Stimulated activated CD4-positive, alpha-beta T cell treated with anti-CD3 and anti-CD28 coated beads, Interleukin-15, amount 100 ng/mL, for 48 hours (primary cell): ENCODE data around the gene ARHGAP12.
A peak's percentile ranks its signal among the peaks of the same experiment; 100 is the strongest.
"Not testable (repeated sequence)": the region's sequence is repeated elsewhere in the genome, so short reads cannot be mapped to it uniquely, and the experiment has no call there.

Experiments
- DNase-seq, 2 donors: peaks; one replicate each; pipeline ENCODE4 v3.0.0-alpha.2; 2020; ENCODE audit warnings: low read depth in 2 of 2

Gene ARHGAP12, protein sequence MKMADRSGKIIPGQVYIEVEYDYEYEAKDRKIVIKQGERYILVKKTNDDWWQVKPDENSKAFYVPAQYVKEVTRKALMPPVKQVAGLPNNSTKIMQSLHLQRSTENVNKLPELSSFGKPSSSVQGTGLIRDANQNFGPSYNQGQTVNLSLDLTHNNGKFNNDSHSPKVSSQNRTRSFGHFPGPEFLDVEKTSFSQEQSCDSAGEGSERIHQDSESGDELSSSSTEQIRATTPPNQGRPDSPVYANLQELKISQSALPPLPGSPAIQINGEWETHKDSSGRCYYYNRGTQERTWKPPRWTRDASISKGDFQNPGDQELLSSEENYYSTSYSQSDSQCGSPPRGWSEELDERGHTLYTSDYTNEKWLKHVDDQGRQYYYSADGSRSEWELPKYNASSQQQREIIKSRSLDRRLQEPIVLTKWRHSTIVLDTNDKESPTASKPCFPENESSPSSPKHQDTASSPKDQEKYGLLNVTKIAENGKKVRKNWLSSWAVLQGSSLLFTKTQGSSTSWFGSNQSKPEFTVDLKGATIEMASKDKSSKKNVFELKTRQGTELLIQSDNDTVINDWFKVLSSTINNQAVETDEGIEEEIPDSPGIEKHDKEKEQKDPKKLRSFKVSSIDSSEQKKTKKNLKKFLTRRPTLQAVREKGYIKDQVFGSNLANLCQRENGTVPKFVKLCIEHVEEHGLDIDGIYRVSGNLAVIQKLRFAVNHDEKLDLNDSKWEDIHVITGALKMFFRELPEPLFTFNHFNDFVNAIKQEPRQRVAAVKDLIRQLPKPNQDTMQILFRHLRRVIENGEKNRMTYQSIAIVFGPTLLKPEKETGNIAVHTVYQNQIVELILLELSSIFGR

DNA sequence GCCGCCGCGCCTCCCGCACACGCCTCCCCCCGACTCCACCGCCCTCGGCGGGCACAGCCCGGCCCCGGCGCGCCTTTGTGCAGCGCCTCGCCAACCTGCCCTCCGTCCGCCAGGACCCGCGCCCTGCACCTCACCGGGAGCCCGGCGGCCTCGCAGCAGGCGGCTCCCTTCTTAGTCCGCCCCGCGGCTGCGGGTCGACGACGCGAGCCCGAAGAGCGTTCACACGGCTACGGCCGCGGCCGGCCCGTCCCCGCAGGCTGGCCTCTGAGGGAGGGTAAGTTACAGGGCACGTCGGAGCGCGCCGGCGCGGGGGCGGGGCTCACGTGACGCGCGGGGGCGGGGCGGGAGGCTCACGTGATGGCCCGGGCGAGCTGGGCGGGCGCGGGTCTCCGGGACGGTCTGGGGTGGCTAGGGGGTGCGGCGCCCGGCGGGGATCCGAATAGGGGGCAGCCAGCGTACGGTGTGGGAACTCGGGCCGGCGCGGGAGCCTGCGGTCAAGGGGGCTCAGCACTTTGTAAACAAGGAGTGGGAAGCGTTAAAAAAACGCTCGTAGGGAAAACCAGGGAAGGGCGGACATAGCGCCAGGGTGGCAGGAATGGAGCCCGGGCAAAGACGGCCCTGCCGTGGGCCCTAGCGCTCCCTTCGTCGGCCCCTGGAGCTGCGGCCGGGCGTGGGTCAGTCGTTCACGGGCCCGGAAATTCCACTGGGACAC lies at the start of gene ARHGAP12:
Gene ARHGAP12, minus strand, starts transcription at position 283 of the 712 bp plus-strand sequence. CDS start 19,976 bp downstream, outside the sequence.
- peak; percentile 55 to 73 for DNase-seq

DNA sequence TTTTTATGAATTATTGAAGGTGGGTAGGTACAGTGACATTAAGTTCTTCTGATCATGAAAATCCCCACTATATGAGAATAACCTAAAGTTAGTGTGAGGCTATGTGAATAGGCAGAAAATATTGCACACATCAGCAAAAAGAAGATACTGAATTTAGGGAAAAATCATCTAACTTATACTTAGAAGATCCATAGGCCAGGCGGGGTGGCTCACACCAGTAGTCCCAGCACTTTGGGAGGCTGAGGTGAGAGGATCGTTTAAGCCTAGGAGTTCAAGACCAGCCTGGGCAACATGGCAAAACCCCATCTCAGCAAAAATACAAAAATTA lies 49.5 kb upstream of the ARHGAP12 start:
- DNase-seq: no peak

DNA sequence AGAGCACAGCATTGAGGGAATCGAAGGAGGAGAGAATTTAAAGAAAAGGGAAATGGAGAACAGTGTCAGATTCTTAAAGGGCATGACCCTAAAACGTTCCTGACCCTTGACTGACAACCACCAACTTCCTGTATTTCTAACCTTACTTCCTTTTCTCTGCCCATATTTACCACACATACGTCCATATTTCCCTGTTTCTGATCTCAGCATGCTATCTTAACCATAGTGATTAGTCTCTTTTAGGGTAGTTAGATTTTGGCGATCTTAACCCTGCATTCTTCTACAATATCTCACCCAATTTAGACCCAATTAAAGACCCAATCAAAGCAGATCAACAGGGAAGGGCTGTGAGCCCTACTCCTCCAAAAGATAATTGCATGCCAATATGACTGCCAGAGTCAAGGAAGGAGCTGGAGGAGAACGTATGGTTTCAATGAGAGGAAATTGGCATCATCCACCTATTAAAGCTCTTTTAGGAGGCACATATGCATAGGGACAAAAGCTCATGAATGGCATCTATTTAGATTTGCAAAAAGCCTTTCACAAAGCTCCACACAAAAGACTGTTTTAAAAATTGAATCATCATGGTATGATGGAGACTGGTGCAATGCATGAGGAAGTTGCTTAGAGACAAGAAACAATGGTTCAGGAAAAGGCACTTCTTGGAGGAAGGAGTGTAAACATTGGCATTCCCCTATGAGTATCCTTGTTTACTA lies 49.0 kb upstream of the ARHGAP12 start:
- DNase-seq: no peak

DNA sequence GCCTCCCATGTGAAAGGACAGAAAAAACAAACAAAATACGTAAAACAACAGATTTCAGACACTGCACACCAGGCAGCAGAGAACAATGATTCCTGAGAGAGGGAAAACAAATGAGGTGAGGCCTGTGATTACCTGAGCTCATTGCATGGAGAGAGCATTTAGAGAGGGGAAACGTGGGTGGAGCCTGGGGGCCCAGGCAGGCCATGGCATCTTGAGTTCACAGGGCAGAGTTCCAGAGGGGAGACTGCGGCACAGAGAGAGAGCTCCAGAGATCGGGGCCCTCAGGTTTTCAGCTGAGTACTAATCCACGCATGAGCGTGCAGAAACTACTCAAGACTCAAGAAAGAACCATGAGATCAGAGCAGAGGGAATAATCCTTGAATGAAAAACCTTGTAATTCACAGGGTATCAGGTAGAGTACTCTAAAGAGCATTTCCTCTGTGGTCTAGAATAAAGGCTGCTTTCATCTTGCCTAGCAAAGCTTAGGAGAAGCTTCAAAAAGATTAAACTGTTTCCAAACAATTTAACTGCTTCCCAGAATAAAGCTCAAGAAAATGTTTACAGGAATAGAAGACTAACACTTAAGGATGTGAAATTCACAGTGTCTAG lies 46.6 kb upstream of the ARHGAP12 start:
- DNase-seq: no peak

DNA sequence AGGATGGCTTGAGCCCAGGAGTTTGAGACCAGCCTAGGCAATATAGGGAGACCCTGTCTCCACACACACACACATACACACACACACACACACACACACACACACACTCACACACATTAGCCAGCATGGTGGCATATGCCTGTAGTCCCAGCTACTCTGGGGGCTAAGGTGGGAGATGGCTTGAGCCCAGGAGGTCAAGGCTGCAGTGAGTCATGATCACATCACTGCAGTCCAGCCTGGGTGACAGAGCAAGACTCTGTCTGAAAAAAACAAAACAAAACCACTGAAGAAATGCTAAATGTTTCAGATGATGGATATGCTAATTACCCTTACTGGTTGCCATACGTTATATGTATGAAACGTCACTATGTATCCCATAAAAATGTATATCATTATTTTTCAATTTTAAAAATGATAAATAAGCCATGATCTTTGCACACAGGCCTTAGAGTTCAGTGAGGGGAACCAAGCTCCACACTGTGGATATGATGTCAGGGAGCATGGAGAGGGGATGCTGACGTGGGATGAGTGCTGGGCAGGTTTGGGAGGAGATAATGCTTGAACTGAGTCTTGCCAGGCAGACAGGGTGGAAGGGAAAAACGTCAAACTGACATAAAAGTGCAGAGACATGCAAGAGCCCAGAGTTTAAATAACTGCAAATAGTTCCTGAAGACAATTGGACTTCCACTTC lies 45.9 kb upstream of the ARHGAP12 start:
- no peak for DNase-seq

DNA sequence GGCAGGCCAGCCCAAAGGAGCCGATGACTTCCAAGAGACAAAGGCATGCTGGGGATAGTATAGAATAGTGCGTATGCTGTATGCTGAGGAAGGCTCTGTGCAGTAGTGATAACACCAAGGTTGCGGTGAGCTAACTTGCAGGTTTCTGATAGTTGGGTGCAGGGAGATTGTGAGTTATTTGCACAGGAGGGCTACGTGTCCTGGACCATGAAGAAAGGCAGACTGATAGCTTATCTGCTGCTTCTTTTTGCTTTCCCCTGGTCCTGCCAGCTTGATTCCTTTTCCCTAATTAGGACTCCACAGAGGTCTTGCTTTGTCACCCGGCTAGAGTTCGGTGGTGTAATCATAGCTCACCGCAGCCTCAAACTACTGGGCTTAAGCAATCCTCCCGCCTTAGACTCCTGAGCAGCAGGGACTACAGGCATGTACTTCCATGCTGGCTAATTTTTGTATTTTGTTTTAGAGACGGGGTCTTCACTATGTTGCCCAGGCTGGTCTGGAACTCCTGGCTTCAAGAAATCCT lies 43.9 kb upstream of the ARHGAP12 start:
- no peak for DNase-seq

DNA sequence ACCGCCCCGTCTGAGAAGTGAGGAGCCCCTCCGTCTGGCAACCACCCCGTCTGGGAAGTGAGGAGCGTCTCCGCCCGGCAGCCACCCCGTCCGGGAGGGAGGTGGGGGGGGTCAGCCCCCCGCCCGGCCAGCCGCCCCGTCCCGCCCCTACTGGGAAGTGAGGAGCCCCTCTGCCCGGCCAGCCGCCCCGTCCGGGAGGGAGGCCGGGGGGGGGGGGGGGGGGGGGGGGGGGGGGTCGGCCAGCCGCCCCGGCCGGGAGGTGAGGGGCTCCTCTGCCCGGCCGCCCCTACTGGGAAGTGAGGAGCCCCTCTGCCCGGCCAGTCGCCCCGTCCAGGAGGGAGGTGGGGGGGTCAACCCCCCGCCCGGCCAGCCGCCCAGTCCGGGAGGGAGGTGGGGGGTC lies 41.2 kb upstream of the ARHGAP12 start:
- not testable (repeated sequence) for DNase-seq

DNA sequence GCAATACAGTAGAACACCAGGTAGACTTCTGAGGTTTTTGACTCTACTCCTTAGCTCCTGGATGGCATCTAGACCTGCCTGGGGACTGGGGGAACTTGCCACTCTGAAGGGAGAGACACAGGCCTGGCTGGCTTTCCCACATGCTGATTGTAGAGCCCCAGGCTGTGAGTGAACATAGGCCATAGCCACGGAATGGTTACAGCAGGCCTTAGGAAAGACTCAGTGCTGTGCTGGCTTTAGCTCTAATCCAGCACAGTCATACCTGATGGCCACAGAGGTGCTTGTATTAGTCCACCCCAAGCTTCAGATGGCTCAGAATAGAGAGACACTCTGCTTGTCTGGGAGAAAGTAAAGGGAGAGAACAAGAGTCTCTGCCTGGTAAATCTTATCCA lies 35.0 kb upstream of the ARHGAP12 start:
- DNase-seq: no peak

DNA sequence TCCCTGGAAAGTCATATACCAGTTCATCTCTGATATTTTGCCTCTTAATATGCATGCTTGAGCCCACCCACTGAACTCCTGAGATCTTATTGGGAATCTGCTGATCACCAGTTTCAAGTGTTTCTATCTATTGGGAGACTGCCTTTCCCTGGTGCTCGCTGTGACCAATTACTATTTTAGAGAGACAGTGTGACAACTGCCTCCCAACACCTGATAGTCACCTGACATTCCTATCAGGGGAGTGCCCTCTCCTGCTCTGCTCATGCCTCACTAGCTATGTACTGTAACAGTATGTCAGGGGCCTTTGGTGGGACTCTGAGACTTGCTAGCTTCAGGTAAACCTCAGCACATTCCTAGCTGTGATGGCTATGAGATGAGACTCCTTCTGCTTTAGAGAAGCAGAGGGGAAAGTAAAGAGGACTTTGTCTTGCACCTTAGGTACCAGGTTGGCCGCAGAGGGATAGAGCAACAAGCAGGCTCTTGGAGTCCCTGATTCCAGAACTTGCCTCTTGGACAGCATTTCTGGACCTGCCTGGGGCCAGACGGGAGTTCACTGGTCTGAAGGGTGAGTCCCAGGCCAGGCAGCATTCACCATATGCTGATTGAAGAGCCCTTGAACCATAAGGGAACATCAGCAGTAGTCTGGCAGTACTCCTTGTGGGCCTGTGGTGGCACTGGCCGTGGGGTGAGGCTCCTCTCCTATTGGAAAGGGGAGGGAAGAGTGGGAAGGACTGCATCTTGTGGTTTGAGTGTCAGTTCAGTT lies 34.4 kb upstream of the ARHGAP12 start:
- DNase-seq: no peak

DNA sequence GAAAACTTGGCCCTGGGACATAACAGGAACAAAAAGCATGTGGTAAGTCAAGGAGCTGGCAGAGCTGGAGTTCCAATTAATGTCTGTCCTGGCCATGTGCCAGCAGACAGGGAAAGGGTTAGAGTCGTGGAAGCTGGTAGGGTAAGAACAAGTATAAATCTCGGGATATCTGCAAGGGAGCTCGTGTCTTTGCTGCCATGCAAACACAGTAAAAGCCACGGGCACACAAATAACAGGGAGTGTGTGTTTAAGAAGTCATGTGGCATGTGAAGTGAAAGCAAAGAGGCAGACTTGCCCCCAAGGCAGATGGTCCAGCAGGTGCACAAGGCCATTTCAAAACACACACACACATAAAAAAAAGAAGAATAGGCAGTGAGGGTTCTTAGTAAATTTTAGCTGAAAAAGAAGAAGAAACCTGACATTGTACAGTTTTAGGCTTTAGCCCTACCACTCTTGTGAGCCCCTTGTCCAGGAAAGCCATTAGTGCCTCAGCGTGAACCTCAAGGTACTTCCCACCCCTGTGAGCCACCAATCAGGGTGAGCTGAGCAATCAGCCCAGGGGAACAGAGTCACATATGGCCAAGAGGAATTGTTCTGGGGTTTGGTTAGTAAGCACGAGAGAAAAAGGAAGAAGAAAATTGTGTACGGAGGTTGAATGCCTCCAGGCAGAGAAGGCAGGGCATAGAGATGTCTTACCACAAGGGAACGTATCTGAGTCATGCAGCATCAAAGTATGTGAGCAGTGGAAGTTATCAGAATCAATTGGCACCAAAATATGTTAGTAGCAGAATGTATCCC lies 32.8 kb upstream of the ARHGAP12 start:
- DNase-seq: no peak

DNA sequence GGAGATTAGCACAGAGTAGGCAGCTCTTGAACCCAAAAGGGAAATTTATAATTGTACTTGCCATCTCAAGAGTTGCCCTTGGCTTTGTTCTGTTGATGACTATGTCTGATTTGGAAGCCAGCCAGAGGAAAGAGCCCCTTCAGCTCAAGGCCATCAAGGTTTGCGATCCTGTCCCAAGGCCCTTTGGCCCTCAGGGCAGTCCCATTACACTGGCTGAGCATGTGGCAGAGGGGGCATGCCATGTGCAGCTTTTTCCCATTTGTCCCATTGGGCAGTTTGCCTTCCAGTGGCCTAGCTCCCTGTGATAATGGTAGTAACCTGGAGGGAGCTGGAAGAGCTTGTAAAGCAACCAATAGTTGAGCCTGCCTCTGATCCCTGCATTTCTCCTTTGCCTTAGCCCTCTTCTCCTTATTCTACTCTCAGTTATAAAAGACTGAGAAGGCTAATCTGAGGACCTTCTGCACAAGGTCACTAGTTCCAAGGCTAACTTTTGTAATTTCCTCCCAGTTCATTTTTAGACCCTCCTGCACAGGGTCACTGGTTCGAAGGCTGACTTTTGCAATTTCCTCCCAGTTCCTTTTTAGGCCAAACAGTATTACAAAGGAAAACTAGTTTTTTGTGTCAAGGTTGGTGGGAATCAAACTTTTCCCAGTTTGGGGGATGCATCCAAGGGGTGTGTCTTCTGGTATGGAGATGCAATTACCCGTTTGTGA lies 31.0 kb upstream of the ARHGAP12 start:
- no peak for DNase-seq

DNA sequence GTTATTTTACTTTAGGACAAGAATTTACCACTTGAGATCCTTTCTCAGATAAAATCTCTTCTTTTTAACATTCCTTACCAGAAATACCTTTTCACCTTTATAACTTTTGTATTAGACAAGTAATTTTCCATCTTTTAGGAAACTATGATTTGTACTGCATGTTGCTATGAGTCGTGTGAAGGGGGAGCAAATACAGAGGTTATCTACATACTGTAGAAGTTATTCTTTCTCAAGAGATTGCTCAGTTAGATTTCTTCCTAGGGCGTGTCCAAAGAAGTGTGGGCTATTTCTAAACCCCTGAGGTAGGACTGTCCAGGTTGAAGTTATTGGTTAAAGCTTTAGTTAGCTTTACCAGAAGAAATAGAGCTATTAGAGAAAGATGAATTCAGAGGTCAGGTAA lies 30.2 kb upstream of the ARHGAP12 start:
- no peak for DNase-seq

DNA sequence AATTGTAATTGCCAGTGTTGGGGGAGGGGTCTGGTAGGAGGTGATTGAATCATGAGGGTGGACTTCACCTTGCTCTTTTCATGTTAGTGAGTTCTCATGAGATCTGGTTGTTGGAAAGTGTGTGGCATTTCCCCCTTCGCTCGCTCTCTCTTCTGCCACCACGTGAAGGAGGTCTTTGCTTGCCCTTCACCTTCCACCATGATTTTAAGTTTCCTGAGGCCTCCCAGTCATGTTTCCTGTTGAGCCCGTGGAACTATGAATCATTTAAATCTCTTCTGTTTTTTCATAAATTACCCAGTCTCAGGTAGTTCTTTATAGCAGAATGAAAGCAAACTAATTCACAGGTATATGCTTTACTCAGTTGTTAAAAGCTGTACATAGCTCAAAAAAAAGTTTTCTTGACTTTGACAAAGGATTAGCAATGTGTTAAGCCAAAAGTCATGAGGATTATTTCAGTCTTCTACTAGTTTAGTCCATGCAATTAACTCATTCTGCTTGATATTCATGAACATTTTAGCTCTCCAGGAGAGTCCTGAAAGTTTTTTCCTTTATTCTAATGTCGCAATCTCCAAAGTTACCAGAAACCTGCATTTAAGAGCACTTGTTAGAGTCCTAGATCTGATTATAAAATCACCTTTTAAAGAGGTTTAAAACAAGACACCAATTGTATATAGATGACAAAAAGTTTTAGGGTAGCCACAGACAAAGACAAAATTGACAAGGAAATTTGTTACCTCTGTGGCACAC lies 27.7 kb upstream of the ARHGAP12 start:
- DNase-seq: no peak

DNA sequence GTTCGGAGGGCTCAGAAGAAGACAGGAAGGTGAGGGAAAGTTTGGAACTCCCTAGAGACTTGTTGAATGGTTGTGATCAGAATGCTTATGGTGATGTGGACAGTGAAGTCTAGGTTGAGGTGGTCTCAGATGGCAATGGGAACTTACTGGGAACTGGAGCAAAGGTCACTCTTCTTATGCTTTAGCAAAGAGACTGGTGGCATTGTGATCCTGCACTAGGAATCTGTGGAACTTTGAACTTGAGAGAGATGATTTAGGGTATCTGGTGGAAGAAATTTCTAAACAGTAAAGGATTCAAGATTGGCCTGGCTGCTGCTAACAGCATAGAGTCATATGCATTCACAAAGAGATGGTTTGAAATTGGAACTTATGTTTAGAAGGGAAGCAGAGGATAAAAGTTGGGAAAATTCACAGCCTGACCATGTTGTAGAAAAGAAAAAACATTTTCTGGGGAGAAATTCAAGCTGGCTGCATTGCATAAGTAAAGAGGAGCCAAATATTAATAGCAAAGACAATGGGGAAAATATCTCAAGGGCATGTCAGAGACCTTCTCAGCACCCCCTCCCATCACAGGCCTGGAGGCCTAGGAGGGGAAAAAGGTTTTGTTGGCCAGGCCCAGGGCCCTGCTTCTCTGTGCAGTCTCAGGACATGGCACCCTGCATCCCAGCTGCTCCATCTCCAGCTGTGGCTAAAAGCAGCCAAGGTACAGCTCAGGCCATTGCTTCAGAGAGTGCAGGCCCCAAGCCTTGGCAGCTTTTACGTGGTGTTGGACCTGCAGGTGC lies 26.0 kb upstream of the ARHGAP12 start:
- DNase-seq: no peak

DNA sequence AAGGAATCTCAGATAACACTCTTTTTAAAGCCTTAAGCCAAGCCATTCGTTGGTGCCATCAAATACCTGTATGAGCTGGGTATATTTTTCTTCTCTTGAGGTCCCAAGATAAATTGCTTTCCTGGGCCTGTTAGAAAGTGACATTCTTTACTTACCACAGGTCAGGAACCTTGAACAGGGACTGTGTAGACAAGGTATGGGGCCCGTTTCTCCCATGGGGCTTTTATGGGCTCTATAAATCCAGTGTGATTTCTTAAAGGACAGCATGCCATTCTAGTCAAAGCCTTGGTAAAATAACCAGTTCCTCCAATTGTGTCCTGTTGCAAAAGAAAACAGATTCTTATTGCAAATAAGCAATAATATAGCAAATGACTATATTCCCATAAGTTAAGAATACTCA lies 24.8 kb upstream of the ARHGAP12 start:
- DNase-seq: no peak

DNA sequence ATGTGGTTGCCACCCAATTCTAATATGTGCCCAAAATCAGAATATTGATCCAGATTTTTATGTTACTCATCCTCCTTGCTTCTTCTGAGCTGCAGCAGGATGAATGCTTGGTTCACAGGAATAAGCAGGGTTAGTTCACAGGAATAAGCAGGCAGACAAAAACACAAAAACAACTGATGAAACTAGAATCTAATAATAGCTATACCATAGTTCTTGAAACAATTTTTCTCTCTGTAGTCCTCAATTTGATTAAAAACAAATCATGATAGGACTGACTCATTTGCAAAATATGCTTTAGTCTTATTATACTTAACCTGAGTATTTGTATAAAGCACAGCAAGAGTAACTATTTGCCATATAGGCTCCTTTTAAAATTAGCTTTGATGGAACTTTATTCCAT lies 24.4 kb upstream of the ARHGAP12 start:
- DNase-seq: no peak

DNA sequence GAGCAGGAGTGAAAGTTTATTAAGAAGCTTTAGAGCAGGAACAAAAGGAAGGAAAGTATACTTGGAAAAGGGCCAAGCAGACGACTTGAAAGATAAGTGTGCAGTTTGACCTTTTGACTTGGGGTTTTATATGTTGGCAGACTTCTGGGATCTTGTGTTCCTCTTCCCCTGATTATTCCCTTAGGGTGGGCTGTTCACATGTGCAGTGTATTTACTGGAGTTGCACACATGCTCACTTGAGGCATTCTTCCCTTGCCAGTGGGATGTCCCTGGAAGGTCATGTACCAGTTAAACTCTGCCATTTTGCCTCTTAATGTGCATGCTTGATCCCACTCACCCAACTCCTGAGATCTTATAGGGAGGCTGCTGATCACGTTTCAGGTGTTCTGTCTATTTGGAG lies 23.4 kb upstream of the ARHGAP12 start:
- DNase-seq: no peak
